NCI-H526 treated with DMSO at 0.1 percent for 48 hours (cell line): ENCODE data around the gene CT47C1.
"Not testable (repeated sequence)": the region's sequence is repeated elsewhere in the genome, so short reads cannot be mapped to it uniquely, and the experiment has no call there.

Experiments
- DNase-seq: peaks from one replicate; lab custom pipeline; 2025; lab: John Stamatoyannopoulos, UW

CT47C1 gene

DNA sequence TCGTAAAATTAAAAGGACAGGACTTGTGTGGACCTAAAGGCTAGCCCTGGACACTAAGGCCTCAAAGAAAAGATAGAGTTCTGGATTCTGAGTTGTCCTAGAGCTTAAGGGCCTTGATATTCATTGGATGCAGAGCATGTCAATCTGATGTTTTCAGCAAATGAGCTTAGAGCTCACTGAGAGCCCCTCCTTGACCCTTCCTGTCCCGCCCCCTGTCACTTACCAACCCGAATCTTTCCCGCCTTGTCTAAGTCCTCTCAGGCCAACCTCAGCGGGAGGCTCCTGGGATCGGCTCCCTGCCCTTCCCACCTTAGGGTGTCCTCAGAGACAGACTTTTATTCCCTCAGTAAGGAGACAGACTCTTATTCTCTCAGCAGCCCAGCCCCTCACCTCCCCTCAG lies at the start of gene CT47C1:
Gene CT47C1 (plus strand): TSS at position 250 of the 400 bp plus-strand sequence. CDS start 233 bp downstream, outside the sequence.
- DNase-seq, result no peak

DNA sequence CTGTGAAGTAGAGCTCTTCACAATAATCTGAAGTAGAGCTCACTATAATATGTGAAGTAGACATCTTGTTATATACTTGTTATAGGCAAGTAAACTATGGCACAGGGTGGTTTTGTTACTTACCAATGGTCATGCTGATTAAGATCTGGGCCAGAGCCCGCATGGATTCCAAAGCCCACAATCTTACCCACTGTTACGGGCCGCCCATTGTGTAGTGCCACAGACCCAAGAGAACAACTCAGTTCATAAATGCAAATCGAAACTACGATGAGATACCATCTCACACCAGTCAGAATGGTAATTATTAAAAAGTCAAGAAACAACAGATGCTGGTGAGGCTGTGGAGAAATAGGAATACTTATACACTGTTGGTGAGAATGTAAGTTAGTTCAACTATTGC lies 46.9 kb upstream of the CT47C1 start:
- no peak for DNase-seq

DNA sequence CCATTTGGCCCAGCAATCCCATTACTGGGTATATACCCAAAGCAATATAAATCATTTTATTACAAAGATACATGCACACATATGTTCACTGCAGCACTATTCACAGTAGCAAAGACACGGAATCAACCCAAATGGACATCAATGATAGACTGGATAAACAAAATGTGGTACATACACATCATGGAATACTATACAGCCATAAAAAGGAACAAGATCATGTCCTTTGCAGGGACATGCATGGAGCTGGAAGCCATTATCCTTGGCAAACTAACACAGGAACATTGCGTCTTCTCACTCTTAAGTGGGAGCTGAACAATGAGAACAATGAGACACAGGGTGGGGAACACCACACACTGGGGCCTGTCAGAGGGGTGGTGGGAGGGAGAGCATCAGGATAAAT lies 46.4 kb upstream of the CT47C1 start:
- not testable (repeated sequence) for DNase-seq

DNA sequence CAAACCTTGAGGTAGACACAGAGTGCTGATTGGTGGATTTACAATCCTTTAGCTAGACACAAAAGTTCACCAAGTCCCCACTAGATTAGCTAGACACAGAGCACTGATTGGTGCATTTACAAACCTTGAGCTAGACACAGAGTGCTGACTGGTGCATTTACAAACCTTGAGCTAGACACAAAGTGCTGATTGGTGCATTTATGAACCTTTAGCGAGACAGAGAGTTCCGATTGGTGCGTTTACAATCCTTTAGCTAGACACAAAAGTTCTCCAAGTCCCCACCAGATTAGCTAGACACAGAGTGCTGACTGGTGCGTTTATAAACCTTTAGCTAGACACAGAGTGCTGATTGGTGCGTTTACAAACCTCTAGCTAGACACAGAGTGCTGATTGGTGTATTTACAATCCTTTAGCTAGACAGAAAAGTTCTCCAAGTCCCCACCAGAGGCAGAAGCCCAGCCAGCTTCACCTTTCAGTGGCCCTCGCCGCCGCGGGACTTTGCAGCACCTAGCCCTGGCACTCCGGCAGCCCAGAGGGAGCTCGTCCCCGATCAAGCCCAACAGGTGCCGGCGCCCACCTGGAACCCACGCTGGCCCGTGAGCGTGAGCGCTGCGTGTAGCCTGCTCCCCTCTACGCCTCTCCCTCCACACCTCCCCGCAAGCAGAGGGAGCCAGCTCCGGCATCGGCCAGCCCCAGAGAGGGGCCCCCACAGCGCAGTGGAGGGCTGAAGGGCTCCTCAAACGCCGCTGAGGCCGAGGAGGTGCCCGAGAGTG lies 44.6 kb upstream of the CT47C1 start:
- not testable (repeated sequence) for DNase-seq

DNA sequence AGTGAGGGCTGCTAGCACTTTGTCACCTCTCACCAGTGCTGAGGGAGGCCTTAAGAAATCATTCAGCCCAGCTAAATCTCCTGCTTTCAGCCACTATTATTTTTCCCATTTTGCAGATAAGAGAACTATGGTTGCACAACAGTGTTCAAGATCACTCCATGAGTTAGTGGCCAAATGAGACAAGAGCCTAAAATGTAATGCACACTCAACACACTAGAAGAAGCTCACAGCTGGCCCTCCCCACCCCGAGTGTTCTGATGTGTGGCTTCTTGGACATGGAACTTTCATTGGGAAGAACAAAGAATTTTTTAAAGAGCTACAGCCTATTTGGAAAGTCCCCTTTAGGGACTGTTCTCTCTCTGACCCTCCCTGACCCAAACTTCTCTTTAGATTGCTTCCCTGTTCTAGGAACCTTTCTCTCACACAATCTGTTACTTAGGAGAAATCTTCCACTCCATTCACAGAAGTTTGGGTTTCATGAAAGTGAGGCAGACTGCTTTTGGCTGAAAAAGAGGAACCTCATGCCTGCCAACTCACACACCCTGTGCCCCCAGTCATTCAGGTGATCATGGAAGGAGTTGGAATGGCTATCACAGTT lies 44.0 kb upstream of the CT47C1 start:
- no peak for DNase-seq

DNA sequence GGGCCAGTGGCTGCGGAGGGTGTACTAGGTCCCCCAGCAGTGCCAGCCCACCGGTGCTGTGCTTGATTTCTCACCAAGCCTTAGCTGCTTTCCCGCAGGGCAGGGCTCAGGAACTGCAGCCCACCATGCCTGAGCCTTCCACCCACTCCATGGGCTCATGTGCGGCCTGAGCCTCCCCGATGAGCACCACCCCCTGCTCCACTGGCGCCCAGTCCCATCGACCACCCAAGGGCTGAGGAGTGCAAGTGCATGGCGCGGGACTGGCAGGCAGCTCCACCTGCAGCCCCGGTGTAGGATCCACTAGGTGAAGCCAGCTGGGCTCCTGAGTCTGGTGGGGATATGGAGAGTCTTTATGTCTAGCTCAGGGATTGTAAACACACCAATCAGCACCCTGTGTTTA lies 43.1 kb upstream of the CT47C1 start:
- DNase-seq, result not testable (repeated sequence)

DNA sequence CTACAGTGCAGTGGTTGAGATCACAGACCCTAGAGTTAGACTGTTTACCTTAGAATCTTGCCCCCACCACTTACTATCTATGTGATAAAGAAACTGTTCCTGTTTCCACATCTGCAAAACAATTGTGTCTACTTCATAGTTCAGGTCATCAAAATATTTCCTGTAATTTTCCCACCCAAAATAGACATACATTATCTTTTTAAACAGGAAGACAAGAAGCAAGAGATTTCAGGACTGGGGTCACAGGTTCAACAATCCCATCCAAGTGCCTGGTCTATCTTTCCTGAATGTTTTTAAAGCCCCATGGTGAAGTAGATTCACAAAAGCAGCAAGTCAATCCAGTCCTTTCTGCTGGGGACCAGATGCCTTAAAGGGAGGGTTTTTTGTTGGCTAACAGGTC lies 41.8 kb upstream of the CT47C1 start:
- no peak for DNase-seq

DNA sequence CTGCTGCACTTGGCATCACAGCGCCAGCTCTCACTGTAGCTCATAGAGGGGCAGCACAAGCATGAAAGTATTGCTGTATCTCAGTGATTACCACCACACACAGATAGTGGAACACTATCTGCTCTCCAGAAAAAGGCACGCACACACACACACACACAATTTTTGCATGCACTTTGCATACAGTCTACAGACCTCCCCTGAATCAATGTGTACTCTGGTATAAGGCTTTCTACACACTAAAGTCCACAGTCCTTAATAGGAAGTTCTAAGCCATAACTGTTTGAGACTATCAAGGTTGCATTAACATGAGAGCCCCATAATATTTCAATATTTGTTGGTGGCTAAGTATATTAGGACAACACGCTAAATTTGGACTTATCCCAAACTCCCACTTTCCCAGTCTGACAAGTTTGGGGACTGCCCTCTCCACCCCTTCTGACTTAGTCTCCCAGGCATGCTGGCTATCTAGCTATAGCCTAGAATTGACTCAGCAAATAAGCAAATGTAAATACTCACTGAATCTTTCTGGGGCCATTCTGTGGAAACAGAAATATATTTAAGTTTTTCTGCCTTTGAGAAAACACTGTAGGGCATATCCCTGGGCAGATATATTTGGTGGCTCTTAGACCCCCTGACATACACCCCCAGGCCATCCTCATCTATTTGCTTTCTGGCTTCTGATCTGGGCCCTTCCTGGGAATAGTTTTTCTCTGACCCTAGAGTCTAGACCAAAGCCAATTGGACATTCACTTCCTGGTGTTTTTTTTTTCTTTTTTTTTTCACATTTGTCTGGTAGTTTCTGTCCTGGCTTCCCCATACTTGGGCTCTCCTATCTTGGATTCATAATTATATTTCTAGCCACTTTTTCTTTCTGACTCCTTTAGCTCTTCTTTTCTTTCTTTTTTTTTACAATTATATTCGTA lies 36.4 kb upstream of the CT47C1 start:
- peak; percentile 60 for DNase-seq

DNA sequence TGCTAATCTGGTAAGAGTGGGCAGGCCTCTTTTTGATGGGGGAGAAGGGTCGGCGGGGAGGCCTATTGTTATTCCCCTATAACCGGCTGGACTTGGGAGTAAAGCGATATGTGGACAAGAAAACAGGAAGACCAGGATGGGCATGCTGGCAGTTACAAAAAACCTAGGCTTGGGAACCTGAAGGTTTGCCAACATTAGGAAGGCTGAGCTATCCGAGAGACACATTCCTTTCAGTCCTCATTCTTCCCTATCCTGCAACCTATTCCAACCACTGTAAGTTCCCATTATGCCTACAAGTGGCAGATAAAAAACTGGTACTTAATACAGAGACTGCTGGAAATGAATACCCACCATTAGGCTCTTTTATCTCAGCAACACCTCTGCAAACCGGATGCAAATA lies 32.4 kb upstream of the CT47C1 start:
- no peak for DNase-seq

DNA sequence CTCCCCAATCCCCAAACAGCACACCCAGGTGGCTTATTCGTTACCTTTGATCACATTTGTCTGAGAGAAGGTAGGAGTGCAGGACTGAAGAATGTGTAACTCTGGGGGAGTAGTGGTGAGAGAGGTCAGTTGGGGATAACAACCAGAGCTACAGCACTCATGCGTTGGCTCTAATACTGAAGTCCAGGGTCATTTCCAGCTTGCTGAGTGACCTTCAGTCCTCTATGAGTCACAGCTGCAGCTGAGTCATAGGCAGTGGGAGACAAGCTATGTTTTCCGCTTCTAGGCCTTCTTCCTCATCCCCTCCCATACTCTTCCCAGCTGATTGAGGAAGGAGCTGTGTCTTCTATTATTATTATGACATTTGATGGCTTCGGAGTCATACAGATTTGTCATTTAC lies 31.6 kb upstream of the CT47C1 start:
- no peak for DNase-seq

DNA sequence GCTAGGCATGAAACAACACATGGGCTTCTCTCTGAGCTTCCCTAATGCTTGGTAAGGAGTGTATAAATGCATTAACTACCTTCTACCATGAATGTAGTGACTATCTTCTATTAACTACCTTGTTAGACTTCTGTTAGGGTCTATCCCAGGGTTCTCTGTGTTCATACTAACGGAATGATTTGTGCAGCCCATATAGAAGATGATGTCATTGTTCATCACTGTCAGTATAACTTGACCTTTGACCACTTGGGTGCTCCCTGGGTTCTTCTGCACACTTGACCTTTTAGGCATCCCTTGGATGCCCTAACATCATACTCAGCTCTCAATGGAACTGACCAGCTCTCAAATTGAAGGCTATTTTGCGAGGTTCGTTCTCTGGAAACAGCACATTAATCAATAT lies 30.8 kb upstream of the CT47C1 start:
- no peak for DNase-seq

DNA sequence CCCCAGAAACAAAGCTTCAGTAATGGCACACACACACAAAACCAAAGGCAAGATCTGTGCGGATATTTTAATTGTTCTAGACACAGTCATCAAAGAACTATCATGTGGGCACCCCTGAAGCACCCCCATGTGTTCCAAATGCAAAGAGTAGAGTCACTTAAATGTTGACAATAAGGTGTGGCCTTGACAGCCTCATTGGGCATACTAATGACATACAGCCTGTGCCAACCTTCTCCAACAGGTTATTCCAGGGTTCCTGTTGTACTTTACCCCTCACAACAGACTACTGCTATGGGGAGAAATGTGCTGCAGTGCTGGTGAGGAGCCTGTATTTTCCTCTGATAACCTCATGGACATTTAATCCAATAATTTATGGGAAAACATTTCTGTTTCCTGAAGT lies 29.8 kb upstream of the CT47C1 start:
- DNase-seq, result no peak

DNA sequence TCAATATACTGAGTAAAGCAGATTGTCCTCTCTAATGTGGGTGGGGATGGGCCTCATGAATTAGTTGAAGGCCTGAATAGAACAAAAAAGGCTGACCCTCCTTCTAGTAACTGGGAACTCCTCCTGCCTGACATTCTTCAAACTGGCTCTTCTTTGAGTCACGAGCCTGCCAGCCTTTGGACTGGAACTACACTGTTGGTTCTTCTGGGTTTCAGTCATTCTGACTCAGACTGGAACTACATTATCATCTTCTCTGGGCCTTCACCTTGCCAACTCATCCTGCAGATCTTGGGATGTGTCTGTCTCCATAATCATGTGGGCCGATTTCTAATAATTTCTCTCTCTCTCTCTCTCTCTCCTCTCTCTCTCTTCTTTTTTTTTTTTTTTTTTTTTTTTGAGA lies 26.9 kb upstream of the CT47C1 start:
- DNase-seq, result no peak

DNA sequence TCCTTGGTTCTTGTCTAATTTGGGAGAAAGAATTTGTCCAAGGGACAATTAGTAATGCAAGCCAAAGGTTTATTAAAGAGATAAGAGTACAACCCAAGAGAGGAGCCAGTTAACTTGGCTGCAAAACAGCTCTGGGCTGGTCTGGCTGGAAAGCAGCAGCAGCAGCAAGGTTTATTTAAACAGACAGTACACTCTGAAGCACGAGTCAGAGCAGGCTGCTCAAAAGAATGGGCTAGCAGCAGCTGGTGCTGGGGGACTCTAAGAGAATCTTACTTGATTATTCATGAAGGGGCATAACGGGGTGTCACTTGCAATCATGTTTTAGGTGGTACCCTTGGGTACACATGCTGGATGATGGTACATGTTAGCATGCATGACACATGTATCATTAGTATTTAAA lies 17.1 kb upstream of the CT47C1 start:
- no peak for DNase-seq

DNA sequence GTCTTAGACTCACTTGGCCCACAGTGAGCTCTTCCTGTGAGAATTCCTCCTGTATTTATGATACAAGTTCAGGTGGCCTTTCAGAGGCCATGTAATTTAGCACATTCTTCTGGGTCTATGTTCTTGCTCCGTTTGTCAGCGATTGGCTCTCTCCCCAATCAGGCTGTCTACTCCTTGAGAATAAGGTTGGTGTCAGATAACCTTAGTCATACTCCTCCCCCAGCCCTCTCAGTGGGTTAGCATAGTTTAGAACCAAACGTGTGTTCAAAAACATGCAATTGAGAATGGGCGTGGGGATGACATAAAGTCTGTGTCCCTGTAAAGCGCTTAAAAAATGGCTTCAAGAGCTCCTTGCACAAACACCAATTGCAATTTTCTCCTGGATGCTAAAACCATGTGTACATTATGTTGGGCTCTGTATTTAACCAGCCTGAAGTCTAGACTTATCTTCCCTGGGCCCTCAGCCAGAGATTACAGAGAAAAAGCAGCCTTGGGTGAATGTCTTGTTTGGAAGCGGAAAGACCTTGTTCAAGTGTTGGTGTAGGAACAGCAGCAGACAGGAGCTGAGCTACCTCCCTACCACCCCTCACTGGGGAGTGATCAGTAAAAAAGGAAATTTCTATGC lies 9.9 kb upstream of the CT47C1 start:
- DNase-seq, result no peak

DNA sequence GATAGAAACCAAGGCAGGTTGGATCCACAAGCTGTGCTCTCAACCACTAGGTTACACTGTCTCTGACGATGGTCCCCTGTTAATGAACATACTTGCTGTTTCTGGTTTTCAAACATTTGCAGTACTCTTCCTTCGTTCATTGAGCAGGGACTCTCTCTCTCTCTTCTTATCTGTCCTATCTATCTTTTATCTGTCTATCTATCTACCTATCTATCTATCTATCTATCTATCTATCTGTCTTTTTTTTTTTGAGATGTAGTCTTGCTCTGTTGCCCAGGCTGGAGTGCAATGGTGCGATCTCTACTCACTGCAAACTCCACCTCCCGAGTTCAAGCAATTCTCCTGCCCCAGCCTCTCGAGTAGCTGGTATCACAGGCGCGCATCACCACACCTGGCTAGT lies 9.4 kb upstream of the CT47C1 start:
- DNase-seq, result no peak

DNA sequence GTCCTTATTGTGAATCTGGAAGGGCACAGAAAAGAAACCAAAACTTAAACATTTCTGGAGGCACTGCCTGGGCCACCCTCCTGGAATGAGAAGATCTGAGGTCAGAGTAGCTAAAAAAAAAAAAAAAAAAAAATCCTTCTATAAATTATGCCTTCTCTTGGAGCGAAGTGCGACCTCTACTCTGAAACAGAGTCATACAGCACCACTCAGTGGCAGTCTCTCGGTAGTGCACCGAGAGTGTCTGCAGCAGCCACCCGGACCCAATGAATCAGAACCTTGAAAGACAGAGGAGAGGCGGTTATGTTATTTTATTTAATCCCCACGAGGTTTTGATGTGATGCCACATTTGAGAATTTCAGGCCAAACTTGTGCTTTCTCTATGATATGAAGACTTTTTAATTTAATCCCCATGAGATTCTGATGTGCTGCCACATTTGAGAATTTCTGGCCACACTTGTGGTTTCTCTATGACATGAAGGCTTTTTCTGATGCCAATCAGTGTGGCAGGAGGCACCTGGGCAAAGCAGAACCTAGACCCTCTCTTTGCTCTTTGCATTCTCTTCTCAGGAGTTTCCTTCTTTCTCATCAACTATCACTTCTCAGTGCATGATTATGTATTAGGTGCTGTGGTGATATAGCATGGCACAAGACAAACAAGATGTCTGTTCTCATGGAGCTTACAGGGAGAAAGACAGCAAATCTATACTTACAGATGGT lies 5.6 kb upstream of the CT47C1 start:
- DNase-seq, result peak; percentile 3

DNA sequence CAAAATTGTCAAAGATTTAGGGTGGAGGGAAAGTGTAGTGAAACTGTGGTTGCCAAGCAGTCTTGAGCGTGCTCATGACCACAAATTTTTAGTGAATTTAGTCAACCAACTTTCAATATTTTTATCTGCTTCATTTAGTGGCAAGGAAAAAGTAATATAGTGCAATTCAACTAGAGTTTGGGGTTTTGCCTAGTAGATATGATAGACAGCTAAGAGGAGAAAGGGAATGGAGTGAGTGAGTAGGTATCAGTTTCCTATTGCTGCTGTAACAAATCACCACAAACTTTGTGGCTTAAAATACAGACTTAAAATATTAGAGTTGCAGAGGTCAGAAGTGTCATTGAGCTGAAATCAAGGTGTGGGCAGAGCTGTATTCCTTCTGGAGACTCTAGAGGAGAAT lies 3.7 kb upstream of the CT47C1 start:
- DNase-seq, result no peak

DNA sequence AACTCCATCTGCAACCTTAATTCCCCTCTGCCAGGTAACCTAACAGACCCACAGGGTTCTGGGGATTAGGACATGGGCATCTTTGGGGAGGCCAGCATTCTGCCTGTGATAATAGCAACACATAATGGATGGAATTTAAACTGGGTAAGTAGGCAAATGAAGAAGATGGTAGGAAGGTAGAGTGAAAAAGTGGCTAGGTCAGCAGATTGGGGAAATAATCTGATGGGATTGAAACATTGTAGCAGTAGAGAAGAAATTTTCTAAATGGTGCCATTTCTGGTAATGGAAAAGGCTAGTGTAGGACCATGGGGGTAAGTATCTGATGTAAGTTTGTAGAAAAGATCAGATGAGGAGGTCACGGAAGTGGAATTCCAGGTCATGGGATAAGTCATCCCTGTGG lies 3.0 kb upstream of the CT47C1 start:
- DNase-seq, result no peak

DNA sequence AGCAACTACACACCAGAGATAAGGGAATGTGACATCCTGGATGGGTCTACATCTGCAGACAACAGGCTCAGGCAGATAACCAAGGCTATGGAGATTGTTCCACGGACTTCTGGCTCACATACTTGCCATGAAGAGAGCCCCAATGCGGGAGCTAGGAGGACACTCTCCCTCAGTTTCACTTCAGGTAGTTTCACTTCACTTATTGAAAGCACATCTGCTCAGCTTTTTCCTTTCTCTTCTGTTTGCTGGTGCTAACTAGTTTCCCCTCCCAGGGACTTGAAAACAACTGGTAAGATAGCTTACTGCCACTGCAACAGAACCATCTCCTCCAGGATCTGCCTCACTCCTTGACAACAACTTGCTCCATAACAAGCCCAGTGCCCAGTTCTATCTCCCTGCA lies 1.4 kb upstream of the CT47C1 start:
- DNase-seq, result no peak

DNA sequence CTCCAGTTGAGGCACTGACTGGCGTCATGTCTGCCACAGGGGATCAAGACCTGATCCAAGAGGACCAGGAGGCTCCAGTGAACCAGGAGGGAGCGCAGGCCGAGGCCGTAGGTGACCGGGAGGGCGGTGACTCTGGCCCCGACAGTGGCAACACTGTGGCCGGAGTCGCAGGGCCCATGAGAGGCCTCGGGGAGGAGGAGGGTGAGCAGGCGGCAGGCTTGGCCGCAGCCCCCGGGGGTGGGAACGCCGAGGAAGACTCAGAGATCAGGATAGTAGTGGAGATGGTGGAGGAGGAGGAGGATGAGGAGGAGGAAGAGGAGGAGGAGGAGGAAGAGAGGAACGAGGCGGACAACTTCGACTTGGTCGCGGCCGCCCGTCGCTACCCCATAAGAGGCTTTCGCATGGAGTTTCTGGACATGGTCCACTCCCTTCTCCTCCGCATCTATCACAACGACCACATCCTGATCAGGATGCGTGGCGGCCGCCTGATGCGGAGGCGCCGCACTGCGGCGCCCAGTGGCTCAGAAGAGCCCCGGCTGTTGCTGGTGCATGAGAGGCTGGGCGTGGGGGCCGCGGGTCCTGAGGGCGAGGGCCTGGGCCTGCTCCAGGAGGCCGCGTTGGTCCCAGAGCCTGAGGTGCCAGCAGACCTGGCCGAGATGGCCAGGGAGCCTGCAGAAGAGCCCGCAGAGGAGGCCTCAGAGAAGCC lies 560 bp downstream of the CT47C1 start:
- no peak for DNase-seq
